Lower leg skin (tissue), 3 donors: ENCODE measurements around the gene AP2A1.

Source experiments
- CTCF ChIP-seq, 3 donors: fragments of 450-650 bp; IDR thresholded peaks; one replicate each; pipeline ENCODE4 v1.5.1; 2016; ENCODE audit warnings: antibody characterized with exemption in 3 of 3, mild to moderate bottlenecking in 3 of 3, moderate library complexity in 2 of 3
- POLR2A ChIP-seq, 2 donors: fragments of 450-650 bp; IDR thresholded peaks; one replicate each; pipeline ENCODE4 v1.6.1; 2016 to 2017; ENCODE audit warnings: antibody characterized with exemption in 2 of 2, mild to moderate bottlenecking in 1 of 2, moderate library complexity in 1 of 2

GRCh38 chr19:49809941-49810389 lies 43.2 kb downstream of the AP2A1 start:
- TF ChIP-seq POLR2A (IDR thresholded peaks at IDR 0.05) = no peak
- no peak for TF ChIP-seq CTCF (IDR thresholded peaks at IDR 0.05)
